Subcutaneous adipose tissue (tissue), 4 donors: ENCODE data around the gene CWC27. TPM values are rescaled to one million over a fixed set of nuclear protein-coding genes. Genes with fewer than 3 reads are reported as not detected.

Source experiments
- total RNA-seq, 4 donors: library from RNA; depleted of rRNA; stranded (reverse); fragments of >200 nt; gene quantifications; one replicate each; pipeline ENCODE4 v1.1.0, GENCODE V29; 2016
- TF ChIP-seq, protein P1 (sequence below): fragments of 450-650 bp; IDR thresholded peaks from one replicate; pipeline ENCODE4 v1.5.1; 2016; ENCODE audit warnings: low read depth, mild to moderate bottlenecking, control low read depth, antibody characterized with exemption, moderate library complexity

CWC27 gene
- total RNA-seq, 4 donors from 2014 or later, result 9.0 to 17.8 (median 15.2) TPM

DNA sequence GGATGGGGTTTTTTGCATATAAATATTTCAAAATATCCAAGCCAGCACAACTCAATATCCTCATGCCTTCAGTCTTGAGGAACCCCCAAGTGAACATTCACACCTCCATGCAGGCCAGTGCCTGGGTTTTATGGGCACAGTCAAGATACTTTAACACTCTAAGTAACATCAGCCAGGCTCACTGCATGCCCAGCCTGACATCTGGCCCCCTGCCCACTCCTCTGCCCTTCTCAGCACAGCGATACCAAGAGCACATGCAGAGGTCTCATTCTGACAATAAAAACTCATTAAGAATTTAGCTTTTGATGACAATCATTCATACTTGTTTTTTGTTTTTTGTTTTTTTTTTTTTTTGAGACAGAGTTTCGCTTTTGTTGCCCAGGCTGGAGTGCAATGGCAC is 250.0 kb downstream of the CWC27 start:
- TF ChIP-seq, protein P1, sequence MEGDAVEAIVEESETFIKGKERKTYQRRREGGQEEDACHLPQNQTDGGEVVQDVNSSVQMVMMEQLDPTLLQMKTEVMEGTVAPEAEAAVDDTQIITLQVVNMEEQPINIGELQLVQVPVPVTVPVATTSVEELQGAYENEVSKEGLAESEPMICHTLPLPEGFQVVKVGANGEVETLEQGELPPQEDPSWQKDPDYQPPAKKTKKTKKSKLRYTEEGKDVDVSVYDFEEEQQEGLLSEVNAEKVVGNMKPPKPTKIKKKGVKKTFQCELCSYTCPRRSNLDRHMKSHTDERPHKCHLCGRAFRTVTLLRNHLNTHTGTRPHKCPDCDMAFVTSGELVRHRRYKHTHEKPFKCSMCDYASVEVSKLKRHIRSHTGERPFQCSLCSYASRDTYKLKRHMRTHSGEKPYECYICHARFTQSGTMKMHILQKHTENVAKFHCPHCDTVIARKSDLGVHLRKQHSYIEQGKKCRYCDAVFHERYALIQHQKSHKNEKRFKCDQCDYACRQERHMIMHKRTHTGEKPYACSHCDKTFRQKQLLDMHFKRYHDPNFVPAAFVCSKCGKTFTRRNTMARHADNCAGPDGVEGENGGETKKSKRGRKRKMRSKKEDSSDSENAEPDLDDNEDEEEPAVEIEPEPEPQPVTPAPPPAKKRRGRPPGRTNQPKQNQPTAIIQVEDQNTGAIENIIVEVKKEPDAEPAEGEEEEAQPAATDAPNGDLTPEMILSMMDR, result no peak

DNA sequence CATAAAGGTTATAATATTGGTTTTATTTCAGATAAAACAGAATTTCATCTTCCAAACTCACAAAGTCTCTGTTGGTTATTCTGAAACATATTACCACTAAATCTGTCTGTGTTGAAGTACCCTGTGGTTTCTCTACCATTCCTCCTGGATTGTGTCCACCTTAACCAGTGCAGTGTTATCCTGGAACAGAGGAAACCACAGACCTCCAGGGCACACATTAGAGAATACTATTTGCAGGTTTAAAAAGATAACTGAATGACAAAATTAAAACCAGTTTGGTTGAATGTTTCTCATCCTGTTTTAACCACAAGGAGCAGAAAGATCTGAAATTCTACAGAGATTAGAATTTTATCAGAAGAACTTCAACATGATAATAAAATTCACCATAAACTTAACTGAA is 251.8 kb downstream of the CWC27 start:
- TF ChIP-seq, protein P1, result no peak

DNA sequence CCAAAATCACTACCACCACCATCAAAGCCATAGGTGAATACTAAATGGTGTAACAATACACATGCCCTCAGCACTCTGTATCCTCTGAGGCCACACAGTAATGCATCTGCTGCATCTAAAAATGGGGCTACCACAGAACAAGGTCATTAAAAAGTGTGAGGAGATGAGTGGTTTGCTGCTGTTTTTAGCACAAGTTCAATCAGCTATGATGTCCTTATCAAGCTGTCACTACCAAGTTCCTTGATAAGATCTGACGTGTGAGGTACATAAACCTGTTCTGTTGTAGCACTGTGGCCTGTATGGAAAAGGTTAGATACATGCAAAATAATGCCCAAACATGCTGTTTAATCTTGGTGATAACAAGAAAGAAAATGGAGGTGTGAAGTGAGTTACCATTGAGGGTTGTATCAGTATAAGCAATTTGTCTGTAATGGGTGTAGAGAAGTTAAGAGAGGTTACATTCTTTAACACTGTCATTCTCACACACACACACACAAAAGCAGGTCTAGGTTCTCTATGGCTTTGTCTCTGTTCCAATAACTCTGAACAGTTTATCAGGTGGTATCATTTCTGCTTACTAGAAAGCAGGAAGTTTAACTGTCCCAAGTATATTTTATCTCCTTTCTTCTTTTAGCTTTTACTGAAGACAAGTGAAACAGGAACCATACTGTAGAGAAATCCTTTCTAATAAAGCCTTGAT is 252.9 kb downstream of the CWC27 start:
- TF ChIP-seq, protein P1, result no peak

DNA sequence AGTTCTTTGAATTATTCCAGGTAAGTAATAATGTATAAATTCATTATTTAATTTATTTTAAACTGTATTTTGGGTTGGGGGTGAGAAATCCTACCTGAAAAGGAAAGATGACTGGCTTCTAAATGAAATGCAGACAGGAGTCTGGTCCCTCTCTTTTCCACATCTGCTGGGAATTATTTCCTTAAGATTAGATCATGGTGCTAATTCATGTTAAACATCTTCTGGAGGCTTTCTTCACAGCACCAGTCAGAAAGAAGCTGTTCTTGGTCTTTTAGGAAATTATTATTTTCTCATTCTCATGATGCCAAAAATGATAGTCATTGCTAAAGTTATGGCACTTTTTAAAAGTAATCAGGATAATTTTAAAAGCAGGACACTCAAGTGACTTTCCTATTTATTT is 254.2 kb downstream of the CWC27 start:
- TF ChIP-seq, protein P1, result no peak

DNA sequence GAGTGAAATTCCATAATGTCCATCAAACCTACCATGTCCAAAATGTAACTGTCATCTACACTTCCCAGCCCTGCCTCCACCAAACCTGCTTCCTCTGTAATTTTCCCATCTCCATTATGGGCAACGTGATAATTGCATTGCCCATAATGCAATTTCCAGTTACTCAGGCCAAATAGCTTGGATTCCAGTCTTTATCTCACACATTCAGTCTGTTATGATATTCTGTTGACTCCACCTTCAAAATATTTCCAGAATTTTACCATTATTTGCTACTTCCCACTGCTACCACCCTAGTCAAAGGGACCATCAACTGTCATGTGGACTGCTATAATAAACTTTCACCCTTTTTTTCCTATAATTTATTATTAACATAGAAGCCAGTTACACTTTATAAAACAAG is 256.0 kb downstream of the CWC27 start:
- TF ChIP-seq, protein P1, result no peak

DNA sequence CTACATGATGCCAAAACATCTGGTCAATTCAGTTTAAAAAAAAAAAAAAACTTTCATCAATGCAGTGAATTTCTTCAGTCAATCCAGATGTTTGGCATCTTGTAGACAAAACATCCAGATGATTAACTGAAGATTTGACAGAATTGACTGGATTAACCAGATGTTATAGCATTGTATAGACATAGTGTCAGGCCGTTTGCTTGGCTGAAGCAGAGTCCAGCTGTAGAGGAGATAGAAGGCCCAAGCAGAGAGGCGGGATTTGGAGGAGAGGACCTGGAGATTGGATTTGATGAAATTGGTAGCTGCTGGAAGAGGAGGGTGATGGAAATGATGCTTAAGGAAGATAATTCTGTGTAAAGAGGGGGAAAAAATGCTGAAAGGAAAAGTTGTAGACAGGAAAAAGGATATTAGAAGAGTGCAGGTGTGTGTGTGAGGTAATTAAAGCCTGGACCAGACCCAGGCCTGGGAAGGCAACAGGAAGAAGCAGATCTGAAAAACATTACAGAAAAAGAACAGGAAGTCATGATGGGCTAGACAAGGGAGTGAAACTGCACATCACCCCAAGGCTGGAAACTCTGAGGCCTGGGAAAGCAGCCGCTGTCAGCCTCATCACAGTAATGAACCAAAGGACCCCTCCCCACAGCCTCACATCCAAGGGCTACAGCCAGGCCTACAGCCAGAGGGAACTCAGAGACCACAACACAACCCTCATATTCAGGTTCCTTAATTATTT is 258.3 kb downstream of the CWC27 start:
- TF ChIP-seq, protein P1, result no peak

DNA sequence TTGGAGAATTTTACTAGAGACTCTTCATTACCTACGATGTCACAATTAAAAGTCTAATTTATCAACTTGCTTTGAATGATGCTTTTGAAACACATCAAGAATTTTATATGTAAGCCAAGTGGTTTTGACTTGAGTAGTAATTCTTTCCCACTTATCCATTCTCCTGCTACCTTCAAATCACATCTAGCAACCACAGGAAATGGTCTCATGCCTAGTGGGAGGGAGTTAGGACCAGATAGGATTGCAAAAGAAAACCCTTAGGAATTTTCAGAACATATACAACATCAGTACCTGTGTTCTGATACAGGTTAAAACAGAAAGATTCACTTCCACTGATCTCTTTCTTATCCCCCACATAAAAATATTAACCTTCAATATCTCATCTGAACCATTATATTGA is 260.4 kb downstream of the CWC27 start:
- TF ChIP-seq, protein P1, result no peak
